Liver (tissue), 9 donors: Measurements from ENCODE around the gene KCNMB2. TPM values are rescaled to one million over a fixed set of nuclear protein-coding genes. Genes with fewer than 3 reads are reported as not detected.

Experiments used
- DNase-seq: peaks from one replicate; pipeline ENCODE4 v3.0.0-alpha.2; 2017; ENCODE audit warnings: low spot score
- H3K27ac ChIP-seq, 2 donors: one replicate each; pipeline ENCODE4 v1.7.0; 2013; ENCODE audit warnings: inconsistent platforms in 2 of 2, low read length in 2 of 2, control low read depth in 1 of 2, low read depth in 1 of 2, mild to moderate bottlenecking in 1 of 2
- H3K27me3 ChIP-seq, 4 donors: one replicate each; pipeline versions ENCODE4 v1.6.1 to v1.7.0; 2013; ENCODE audit warnings: low read length in 3 of 4, inconsistent platforms in 1 of 4, mild to moderate bottlenecking in 1 of 4, moderate library complexity in 1 of 4; ENCODE audit not compliant: control insufficient read depth in 4 of 4, insufficient read depth in 4 of 4
- H3K36me3 ChIP-seq, 4 donors: one replicate each; pipeline versions ENCODE4 v1.6.1 to v1.7.0; 2013; ENCODE audit warnings: low read length in 3 of 4, mild to moderate bottlenecking in 3 of 4, low read depth in 1 of 4, moderate library complexity in 1 of 4; ENCODE audit not compliant: control insufficient read depth in 4 of 4, insufficient read depth in 3 of 4
- H3K4me1 ChIP-seq, 4 donors: one replicate each; pipeline versions ENCODE4 v1.6.1 to v1.7.0; 2013; ENCODE audit warnings: low read length in 3 of 4, mild to moderate bottlenecking in 3 of 4, moderate library complexity in 1 of 4; ENCODE audit not compliant: control insufficient read depth in 4 of 4, insufficient read depth in 4 of 4
- H3K4me3 ChIP-seq, 3 donors: one replicate each; pipeline versions ENCODE4 v1.6.1 to v1.7.0; 2013; ENCODE audit warnings: low read length in 3 of 3, control low read depth in 1 of 3, low read depth in 1 of 3, mild to moderate bottlenecking in 1 of 3
- H3K9ac ChIP-seq, 2 donors: one replicate each; pipeline ENCODE4 v1.7.0; 2013; ENCODE audit warnings: low read length in 2 of 2, mild to moderate bottlenecking in 2 of 2, moderate library complexity in 2 of 2, control low read depth in 1 of 2, low read depth in 1 of 2
- H3K9me3 ChIP-seq, 4 donors: one replicate each; pipeline versions ENCODE4 v1.6.1 to v1.7.0; 2013; ENCODE audit warnings: low read length in 3 of 4; ENCODE audit not compliant: control insufficient read depth in 4 of 4
- EGR1 ChIP-seq, 2 donors: IDR thresholded peaks; 2 replicates each; pipeline ENCODE4 v1.6.1; 2016 to 2018; ENCODE audit warnings: antibody characterized with exemption in 2 of 2, low read depth in 2 of 2
- FOXA1 ChIP-seq: IDR thresholded peaks from 2 replicates; pipeline ENCODE4 v1.6.1; 2016; ENCODE audit warnings: antibody characterized with exemption
- HNF4A ChIP-seq, 2 donors: conservative IDR thresholded peaks; 2 replicates each; pipeline ENCODE4 v1.6.1; 2016; ENCODE audit warnings: antibody characterized with exemption in 2 of 2, mild to moderate bottlenecking in 2 of 2
- HNF4G ChIP-seq: IDR thresholded peaks from 2 replicates; pipeline ENCODE4 v1.6.1; 2016; ENCODE audit warnings: antibody characterized with exemption
- JUND ChIP-seq, 2 donors: IDR thresholded peaks; 2 replicates each; pipeline ENCODE4 v1.6.1; 2016; ENCODE audit warnings: antibody characterized with exemption in 2 of 2
- NR2F2 ChIP-seq: IDR thresholded peaks from 2 replicates; pipeline ENCODE4 v1.6.1; 2016; ENCODE audit warnings: antibody characterized with exemption
- RAD21 ChIP-seq, 2 donors: IDR thresholded peaks; 2 replicates each; pipeline ENCODE4 v1.6.1; 2016; ENCODE audit warnings: antibody characterized with exemption in 2 of 2, mild to moderate bottlenecking in 2 of 2
- TAF1 ChIP-seq: conservative IDR thresholded peaks from 2 replicates; pipeline ENCODE4 v1.6.1; 2016; ENCODE audit warnings: antibody characterized with exemption, mild to moderate bottlenecking
- YY1 ChIP-seq: IDR thresholded peaks from 2 replicates; pipeline ENCODE4 v1.6.1; 2016; ENCODE audit warnings: antibody characterized with exemption, mild to moderate bottlenecking
- WGBS: extraction: QIAGEN DNeasy Blood & Tissue Kit; methylation state at CpG from one replicate; pipeline ENCODE4 v1.1.7; 2013; 5-methylcytosine and 5-hydroxymethylcytosine counted together
- polyA plus RNA-seq, 2 donors: library from polyadenylated mRNA; stranded (reverse) in 1 of 2; unstranded in 1 of 2; fragments of 200-250 nt in 1 of 2; fragments of >200 nt in 1 of 2; fragmentation: Nextera tagmentation in 1 of 2; extraction: Ambion mirVana in 1 of 2; gene quantifications; one replicate each; pipeline versions ENCODE4 v1.2.1 to v1.2.3, GENCODE V29; 2013 to 2015
- total RNA-seq, 2 donors: library from RNA; depleted of rRNA; stranded (reverse); fragments of >200 nt; gene quantifications; one replicate each; pipeline ENCODE4 v1.2.3, GENCODE V29; 2014
- TF ChIP-seq, protein P1 (sequence below): IDR thresholded peaks from 2 replicates; pipeline ENCODE4 v1.6.1; 2016; ENCODE audit warnings: antibody characterized with exemption, mild to moderate bottlenecking
- TF ChIP-seq, protein P2 (sequence below): IDR thresholded peaks from 2 replicates; pipeline ENCODE4 v1.6.1; 2016; ENCODE audit warnings: antibody characterized with exemption
- TF ChIP-seq, protein P3 (sequence below): IDR thresholded peaks from 2 replicates; pipeline ENCODE4 v1.6.1; 2016; ENCODE audit warnings: antibody characterized with exemption
- donor health status: healthy.
- donor health status: healthy.
- donor health status: healthy.
- donor health status: healthy.
- donor health status: healthy.

Gene KCNMB2
- total and polyA plus RNA-seq, 4 donors = 0.08 to 0.33 (median 0.16) TPM; not detected in 1

DNA sequence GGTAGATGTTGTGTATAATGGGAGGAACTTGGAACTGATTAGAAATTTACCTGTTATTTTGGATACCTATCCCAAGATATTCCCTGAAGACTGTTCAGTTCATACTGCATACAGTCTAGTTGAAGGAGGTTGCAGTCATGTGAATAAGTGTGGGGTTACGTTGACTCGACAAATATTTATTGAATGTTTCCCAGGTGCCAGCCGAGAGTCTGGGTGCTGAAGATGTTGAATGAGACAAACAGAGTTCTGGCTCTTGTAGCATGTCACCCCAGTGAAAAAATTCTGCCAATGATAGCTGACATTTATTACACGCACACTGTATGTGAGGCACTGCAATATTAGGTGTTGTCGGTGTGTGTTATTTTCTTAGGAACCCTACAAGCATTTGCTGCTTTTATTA is 176.0 kb downstream of the KCNMB2 start (continued):
- TF ChIP-seq, protein P1, sequence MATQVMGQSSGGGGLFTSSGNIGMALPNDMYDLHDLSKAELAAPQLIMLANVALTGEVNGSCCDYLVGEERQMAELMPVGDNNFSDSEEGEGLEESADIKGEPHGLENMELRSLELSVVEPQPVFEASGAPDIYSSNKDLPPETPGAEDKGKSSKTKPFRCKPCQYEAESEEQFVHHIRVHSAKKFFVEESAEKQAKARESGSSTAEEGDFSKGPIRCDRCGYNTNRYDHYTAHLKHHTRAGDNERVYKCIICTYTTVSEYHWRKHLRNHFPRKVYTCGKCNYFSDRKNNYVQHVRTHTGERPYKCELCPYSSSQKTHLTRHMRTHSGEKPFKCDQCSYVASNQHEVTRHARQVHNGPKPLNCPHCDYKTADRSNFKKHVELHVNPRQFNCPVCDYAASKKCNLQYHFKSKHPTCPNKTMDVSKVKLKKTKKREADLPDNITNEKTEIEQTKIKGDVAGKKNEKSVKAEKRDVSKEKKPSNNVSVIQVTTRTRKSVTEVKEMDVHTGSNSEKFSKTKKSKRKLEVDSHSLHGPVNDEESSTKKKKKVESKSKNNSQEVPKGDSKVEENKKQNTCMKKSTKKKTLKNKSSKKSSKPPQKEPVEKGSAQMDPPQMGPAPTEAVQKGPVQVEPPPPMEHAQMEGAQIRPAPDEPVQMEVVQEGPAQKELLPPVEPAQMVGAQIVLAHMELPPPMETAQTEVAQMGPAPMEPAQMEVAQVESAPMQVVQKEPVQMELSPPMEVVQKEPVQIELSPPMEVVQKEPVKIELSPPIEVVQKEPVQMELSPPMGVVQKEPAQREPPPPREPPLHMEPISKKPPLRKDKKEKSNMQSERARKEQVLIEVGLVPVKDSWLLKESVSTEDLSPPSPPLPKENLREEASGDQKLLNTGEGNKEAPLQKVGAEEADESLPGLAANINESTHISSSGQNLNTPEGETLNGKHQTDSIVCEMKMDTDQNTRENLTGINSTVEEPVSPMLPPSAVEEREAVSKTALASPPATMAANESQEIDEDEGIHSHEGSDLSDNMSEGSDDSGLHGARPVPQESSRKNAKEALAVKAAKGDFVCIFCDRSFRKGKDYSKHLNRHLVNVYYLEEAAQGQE = no peak
- TF ChIP-seq TAF1 (no peak), NR2F2 (no peak), HNF4A (conservative IDR thresholded peaks at IDR 0.05) (no peak)

DNA sequence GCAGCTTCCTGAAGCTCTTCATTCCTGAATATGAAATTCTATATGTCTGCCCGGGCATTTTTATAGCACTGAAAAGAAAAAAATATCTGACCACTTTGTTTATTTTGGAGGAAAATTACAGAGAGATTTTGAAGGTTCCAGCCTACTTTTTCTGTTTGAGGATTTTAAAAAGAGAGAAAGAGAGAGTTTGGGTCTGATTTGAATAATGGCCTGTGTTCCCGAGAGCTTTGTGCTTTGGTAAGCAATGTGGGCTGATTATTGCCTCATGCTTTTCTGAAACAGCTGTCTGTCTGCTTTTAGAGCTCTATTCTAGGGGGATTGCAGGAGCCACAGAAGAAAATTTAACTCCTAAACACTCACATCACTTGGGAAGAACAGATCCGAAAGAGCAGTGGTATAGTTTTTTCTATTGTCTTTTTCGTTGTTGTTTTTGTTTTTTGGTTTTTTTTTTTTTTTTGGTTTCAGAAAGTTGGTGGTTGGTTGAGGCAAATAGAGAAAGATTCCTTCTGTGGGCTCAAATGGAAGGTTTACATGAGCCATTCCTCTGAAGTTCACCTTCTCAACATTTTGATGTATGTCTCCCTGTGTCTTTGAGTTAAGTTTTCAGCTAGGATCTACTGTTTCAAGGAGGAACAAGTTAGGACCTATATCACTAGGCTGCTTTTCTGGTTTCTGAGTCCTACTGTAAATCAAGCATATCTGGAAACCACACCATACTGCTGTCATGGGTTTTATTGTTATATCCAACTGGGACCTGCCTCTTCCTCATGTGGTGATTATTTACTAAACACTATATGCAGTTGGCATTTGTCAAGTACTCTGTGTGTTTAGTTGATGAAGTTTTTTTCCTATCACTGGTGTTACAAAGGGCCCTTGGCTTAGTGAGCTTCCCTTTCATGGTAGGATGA is 178.9 kb downstream of the KCNMB2 start:
- Histone ChIP-seq H3K9ac (no peak overlapping the region), H3K4me1 (no peaks in the 10 kb centered on the region), H3K9me3 (peaks cover 0 to 2% (median 0%) of the 10 kb centered on the region in 4 donors), H3K27ac (no peak overlapping the region), H3K36me3 (no peaks in the 10 kb centered on the region), H3K4me3 (no peak overlapping the region), H3K27me3 (no peaks in the 10 kb centered on the region)
- DNase-seq = no peak
- WGBS = 74% methylated on average over 4 of the region's 4 CpGs
- TF ChIP-seq JUND (IDR thresholded peaks at IDR 0.05) (no peak), RAD21 (IDR thresholded peaks at IDR 0.05) (no peak), FOXA1 (no peak)
- TF ChIP-seq, protein P2, sequence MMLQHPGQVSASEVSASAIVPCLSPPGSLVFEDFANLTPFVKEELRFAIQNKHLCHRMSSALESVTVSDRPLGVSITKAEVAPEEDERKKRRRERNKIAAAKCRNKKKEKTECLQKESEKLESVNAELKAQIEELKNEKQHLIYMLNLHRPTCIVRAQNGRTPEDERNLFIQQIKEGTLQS = no peak
- TF ChIP-seq, protein P1 = no peak

DNA sequence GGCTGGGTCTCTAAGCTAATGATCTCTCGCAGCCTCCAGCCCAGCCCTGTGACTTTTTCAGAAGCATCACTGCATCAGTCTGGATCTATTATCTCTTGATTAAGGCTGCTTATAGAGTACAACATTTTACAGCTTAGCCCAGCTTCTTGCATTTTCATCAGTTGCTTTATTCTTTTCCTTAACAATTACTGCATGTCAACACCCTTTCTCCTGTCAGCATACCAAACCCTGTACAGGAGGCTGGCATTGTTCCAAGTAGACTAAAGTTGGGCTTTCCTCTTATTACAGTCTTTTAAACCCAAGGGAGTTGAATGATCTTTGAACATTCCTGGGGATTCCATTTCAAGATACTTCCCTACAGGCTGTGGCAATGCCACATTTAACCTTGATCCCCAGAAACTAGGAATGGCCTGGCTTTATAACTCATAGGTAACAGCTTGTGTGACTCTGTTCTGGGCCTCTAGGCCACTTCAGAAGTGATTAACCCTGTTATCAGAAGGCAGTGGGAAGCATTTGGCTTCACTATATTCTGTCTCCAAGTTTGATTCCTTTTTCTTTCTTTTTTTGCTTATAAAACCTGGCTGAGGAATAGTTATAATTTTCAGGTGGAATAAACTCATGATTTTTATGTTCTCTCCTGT is 182.9 kb downstream of the KCNMB2 start:
- Histone ChIP-seq H3K36me3 (no peaks in the 10 kb centered on the region), H3K9ac (no peak overlapping the region), H3K9me3 (peaks cover 0 to 4% (median 1%) of the 10 kb centered on the region in 4 donors), H3K4me3 (no peak overlapping the region), H3K27me3 (no peaks in the 10 kb centered on the region), H3K4me1 (no peaks in the 10 kb centered on the region), H3K27ac (no peak overlapping the region)
- no peak for DNase-seq
- 90% methylated on average over 1 of the region's 1 CpG for WGBS
- TF ChIP-seq NR2F2 (no peak), RAD21 (IDR thresholded peaks at IDR 0.05) (no peak), YY1 (no peak), HNF4A (conservative IDR thresholded peaks at IDR 0.05) (no peak), JUND (IDR thresholded peaks at IDR 0.05) (no peak), TAF1 (no peak), HNF4G (no peak), EGR1 (IDR thresholded peaks at IDR 0.05; ENCODE audit: low read depth in 2 of 2) (no peak)
- TF ChIP-seq, protein P2 = no peak
- TF ChIP-seq, protein P3, sequence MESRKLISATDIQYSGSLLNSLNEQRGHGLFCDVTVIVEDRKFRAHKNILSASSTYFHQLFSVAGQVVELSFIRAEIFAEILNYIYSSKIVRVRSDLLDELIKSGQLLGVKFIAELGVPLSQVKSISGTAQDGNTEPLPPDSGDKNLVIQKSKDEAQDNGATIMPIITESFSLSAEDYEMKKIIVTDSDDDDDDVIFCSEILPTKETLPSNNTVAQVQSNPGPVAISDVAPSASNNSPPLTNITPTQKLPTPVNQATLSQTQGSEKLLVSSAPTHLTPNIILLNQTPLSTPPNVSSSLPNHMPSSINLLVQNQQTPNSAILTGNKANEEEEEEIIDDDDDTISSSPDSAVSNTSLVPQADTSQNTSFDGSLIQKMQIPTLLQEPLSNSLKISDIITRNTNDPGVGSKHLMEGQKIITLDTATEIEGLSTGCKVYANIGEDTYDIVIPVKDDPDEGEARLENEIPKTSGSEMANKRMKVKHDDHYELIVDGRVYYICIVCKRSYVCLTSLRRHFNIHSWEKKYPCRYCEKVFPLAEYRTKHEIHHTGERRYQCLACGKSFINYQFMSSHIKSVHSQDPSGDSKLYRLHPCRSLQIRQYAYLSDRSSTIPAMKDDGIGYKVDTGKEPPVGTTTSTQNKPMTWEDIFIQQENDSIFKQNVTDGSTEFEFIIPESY = no peak
